ENCODE measurements around the gene SH2D1B. TPM values are rescaled to one million over a fixed set of nuclear protein-coding genes. Genes with fewer than 3 reads are reported as not detected.

Gene SH2D1B
- total RNA-seq, 3 donors from 2014 or later: 0.33 TPM; not detected in 2

DNA sequence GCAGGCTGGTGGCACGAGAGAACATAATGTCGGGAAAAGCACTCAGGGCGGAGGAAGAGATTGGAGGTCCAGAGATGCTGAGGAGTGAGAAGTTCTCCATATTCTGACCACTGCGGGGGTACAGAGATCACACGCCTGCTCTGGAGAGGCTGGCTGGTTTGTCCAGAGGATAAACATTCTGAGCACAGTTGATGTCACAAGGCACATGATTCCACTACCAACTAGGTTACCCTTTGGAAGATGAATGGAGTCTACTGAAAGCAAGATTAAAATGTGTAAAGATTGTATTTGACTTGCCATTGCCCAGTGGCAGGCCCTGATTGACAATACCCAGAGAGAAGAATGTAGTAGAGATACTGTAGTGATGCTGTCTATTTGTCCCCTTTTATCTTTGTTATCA is 35.2 kb downstream of the SH2D1B start, which contains the start of gene SPATA46:
TSS of gene SPATA46 (minus strand) at position 164 of the 400 bp plus-strand sequence. CDS start at position 100, 64 bp downstream.
- Histone ChIP-seq H3K4me3 (no peak within 1 kb of the TSS), H3K4me1 (no peaks in the 10 kb centered on the region), H3K36me3 (no peaks in the 10 kb centered on the region), H3K27me3 (no peaks in the 10 kb centered on the region), H3K27ac (no peak within 1 kb of the TSS), H3K9me3 (no peaks in the 10 kb centered on the region)
- TF ChIP-seq, protein P1, sequence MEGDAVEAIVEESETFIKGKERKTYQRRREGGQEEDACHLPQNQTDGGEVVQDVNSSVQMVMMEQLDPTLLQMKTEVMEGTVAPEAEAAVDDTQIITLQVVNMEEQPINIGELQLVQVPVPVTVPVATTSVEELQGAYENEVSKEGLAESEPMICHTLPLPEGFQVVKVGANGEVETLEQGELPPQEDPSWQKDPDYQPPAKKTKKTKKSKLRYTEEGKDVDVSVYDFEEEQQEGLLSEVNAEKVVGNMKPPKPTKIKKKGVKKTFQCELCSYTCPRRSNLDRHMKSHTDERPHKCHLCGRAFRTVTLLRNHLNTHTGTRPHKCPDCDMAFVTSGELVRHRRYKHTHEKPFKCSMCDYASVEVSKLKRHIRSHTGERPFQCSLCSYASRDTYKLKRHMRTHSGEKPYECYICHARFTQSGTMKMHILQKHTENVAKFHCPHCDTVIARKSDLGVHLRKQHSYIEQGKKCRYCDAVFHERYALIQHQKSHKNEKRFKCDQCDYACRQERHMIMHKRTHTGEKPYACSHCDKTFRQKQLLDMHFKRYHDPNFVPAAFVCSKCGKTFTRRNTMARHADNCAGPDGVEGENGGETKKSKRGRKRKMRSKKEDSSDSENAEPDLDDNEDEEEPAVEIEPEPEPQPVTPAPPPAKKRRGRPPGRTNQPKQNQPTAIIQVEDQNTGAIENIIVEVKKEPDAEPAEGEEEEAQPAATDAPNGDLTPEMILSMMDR (IDR thresholded peaks at IDR 0.05): no peak
- TF ChIP-seq POLR2A (IDR thresholded peaks at IDR 0.05) (no peak), POLR2AphosphoS5 (IDR thresholded peaks at IDR 0.05) (no peak)
- intact Hi-C loops (cut with DNase I; ENCODE audit: low total_unique reads): no loop called here
- no peak for DNase-seq (ENCODE audit: low spot score in 2 of 2)

DNA sequence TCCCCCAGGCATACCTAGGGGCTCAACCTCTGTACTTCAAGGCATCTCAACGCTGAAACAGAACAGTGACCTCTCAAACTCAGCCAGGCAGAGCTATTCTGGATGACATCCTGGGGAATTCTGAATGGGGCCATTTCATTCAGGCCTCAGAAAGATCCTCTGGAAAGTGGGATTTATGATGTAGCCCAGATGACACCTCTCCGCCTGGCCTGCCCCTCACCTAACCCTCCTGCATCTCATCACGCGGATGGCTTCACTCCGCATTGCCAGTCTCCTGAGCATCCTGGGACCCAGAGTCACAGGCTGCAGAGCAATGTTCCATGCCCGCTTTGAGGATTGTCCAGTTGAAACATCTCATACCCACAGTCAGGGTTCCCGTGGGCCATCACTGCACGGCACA is 36.5 kb downstream of the SH2D1B start:
- intact Hi-C loops (cut with DNase I; ENCODE audit: low total_unique reads): no loop called here
- H3K27ac ChIP-seq: no peak overlapping the region
- no peak for TF ChIP-seq POLR2A (IDR thresholded peaks at IDR 0.05)
- TF ChIP-seq POLR2AphosphoS5 (IDR thresholded peaks at IDR 0.05): no peak
- TF ChIP-seq, protein P1 (IDR thresholded peaks at IDR 0.05): no peak
- no peaks in the 10 kb centered on the region for H3K36me3 ChIP-seq
- H3K4me3 ChIP-seq: no peak overlapping the region
- no peak for DNase-seq (ENCODE audit: low spot score in 2 of 2)
- no peaks in the 10 kb centered on the region for H3K27me3 ChIP-seq
- H3K4me1 ChIP-seq: no peaks in the 10 kb centered on the region
- no peaks in the 10 kb centered on the region for H3K9me3 ChIP-seq

DNA sequence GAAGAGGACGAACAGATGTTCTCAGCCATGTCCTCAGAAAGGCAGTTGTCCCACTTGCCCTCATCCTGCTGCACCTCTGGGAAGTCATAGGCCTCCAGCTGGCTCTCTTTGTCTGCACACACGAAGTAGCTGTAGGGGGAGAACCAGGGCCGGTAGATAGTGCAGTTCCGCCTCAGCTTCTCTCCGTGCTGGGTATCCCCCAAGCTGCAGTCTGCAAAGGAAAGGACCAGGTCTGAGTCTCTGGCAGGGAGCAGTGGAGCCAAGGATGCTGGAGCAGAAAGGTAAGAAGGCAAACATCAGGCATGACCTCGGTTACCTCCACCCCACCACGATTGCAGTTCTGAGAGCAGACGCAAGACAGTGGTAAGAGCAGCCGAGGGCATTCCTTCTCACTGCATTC is 37.5 kb downstream of the SH2D1B start:
- H3K36me3 ChIP-seq: no peaks in the 10 kb centered on the region
- no peak overlapping the region for H3K27ac ChIP-seq
- H3K27me3 ChIP-seq: no peaks in the 10 kb centered on the region
- no peaks in the 10 kb centered on the region for H3K4me1 ChIP-seq
- TF ChIP-seq POLR2A (IDR thresholded peaks at IDR 0.05): no peak
- no peak for TF ChIP-seq POLR2AphosphoS5 (IDR thresholded peaks at IDR 0.05)
- TF ChIP-seq, protein P1 (IDR thresholded peaks at IDR 0.05): no peak
- H3K4me3 ChIP-seq: no peak overlapping the region
- intact Hi-C loops (cut with DNase I; ENCODE audit: low total_unique reads): no loop called here
- no peak for DNase-seq (ENCODE audit: low spot score in 2 of 2)
- H3K9me3 ChIP-seq: no peaks in the 10 kb centered on the region

GRCh38 chr1:162373541-162374260 is 38.2 kb downstream of the SH2D1B start:
- H3K27ac ChIP-seq: no peak overlapping the region
- no peaks in the 10 kb centered on the region for H3K4me1 ChIP-seq
- intact Hi-C loops (cut with DNase I; ENCODE audit: low total_unique reads): no loop called here
- no peaks in the 10 kb centered on the region for H3K36me3 ChIP-seq
- peak in 1 of 2 donors; percentile 27 for DNase-seq (ENCODE audit: low spot score in 2 of 2)
- TF ChIP-seq POLR2AphosphoS5 (IDR thresholded peaks at IDR 0.05): no peak
- TF ChIP-seq POLR2A (IDR thresholded peaks at IDR 0.05): no peak
- TF ChIP-seq, protein P1 (IDR thresholded peaks at IDR 0.05): no peak
- no peaks in the 10 kb centered on the region for H3K27me3 ChIP-seq
- H3K9me3 ChIP-seq: no peaks in the 10 kb centered on the region
- no peak overlapping the region for H3K4me3 ChIP-seq

DNA sequence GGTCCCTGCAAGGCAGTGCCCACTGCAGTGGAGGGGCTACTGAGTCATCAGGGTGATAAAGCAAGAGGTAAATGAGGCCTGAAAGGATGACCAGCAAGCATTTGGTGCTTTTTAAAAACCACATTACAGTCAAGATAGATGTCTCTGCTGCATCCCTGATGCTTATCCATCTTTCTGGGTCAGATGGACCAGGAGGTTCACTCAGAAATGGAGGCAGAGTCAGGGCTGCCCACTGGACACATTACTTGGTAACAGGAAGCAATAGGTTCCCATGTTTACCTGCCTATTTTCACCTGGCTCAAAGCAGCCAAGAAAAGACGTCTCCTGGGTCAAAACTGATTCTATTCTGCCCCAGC is 38.9 kb downstream of the SH2D1B start:
- intact Hi-C loops (cut with DNase I; ENCODE audit: low total_unique reads): no loop called here
- H3K9me3 ChIP-seq: no peaks in the 10 kb centered on the region
- H3K27me3 ChIP-seq: no peaks in the 10 kb centered on the region
- TF ChIP-seq POLR2A (IDR thresholded peaks at IDR 0.05): no peak
- no peak for TF ChIP-seq POLR2AphosphoS5 (IDR thresholded peaks at IDR 0.05)
- TF ChIP-seq, protein P1 (IDR thresholded peaks at IDR 0.05): no peak
- H3K4me1 ChIP-seq: no peaks in the 10 kb centered on the region
- no peak for DNase-seq (ENCODE audit: low spot score in 2 of 2)
- no peak overlapping the region for H3K27ac ChIP-seq
- no peak overlapping the region for H3K4me3 ChIP-seq
- no peaks in the 10 kb centered on the region for H3K36me3 ChIP-seq

All from breast epithelium (tissue), 4 donors.